ENCODE results near the gene H3-3A.

GRCh38 chr1:226051365-226051764 lies 11.2 kb upstream of the H3-3A start:
- TF ChIP-seq CTCF (IDR thresholded peaks at IDR 0.05; ENCODE audit: poor library complexity) (no peak), EZH2 (IDR thresholded peaks at IDR 0.05; ENCODE audit: borderline replicate concordance) (no peak)
